ENCODE measurements around the gene NMNAT3.
A peak's percentile ranks its signal among the peaks of the same experiment; 100 is the strongest.

Gene NMNAT3

GRCh38 chr3:139639662-139640061 lies 38.1 kb downstream of the NMNAT3 start:
- no peak overlapping the region for H3K4me3 ChIP-seq (ENCODE audit: low read length)
- DNase-seq (ENCODE audit: low read depth), result no peak
- no peak for TF ChIP-seq CTCF (conservative IDR thresholded peaks at IDR 0.05; ENCODE audit: low read depth, low read length)

GRCh38 chr3:139638518-139638917 lies 39.3 kb downstream of the NMNAT3 start:
- no peak for TF ChIP-seq CTCF (conservative IDR thresholded peaks at IDR 0.05; ENCODE audit: low read depth, low read length)
- H3K4me3 ChIP-seq (ENCODE audit: low read length), result no peak overlapping the region
- DNase-seq (ENCODE audit: low read depth), result no peak

- no peak for DNase-seq (ENCODE audit: low read depth)
- TF ChIP-seq CTCF (conservative IDR thresholded peaks at IDR 0.05; ENCODE audit: low read depth, low read length), result no peak
- no peak overlapping the region for H3K4me3 ChIP-seq (ENCODE audit: low read length)
These were observed 41.3 kb downstream of the NMNAT3 start for GRCh38 chr3:139636511-139636910.

- TF ChIP-seq CTCF (conservative IDR thresholded peaks at IDR 0.05; ENCODE audit: low read depth, low read length), result no peak
- DNase-seq (ENCODE audit: low read depth), result no peak
- H3K4me3 ChIP-seq (ENCODE audit: low read length), result no peak overlapping the region
These were observed 43.6 kb downstream of the NMNAT3 start for GRCh38 chr3:139634111-139634635.

GRCh38 chr3:139633511-139633910 lies 44.3 kb downstream of the NMNAT3 start:
- no peak for TF ChIP-seq CTCF (conservative IDR thresholded peaks at IDR 0.05; ENCODE audit: low read depth, low read length)
- H3K4me3 ChIP-seq (ENCODE audit: low read length), result no peak overlapping the region
- no peak for DNase-seq (ENCODE audit: low read depth)

- no peak for TF ChIP-seq CTCF (conservative IDR thresholded peaks at IDR 0.05; ENCODE audit: low read depth, low read length)
- no peak overlapping the region for H3K4me3 ChIP-seq (ENCODE audit: low read length)
- peak; percentile 10 for DNase-seq (ENCODE audit: low read depth)
These were observed 47.2 kb downstream of the NMNAT3 start for GRCh38 chr3:139630542-139630941.

GRCh38 chr3:139629033-139629432 lies 48.7 kb downstream of the NMNAT3 start:
- TF ChIP-seq CTCF (conservative IDR thresholded peaks at IDR 0.05; ENCODE audit: low read depth, low read length), result peak; percentile 65
- no peak for DNase-seq (ENCODE audit: low read depth)
- H3K4me3 ChIP-seq (ENCODE audit: low read length), result no peak overlapping the region

Measured in retinal pigment epithelial cell (primary cell).